HG03432 (cell line): ENCODE data around the gene CCDC12.
"Not testable (repeated sequence)": the region's sequence is repeated elsewhere in the genome, so short reads cannot be mapped to it uniquely, and the experiment has no call there.

Source experiments
- ATAC-seq: cut with Tn5 transposase; IDR thresholded peaks from one replicate; pipeline ENCODE4 v1.9.1; 2021; ENCODE audit warnings: mild to moderate bottlenecking, moderate library complexity; ENCODE audit not compliant: unreplicated experiment

The CCDC12 gene

GRCh38 chr3:46926039-46926438 lies 50.5 kb downstream of the CCDC12 start:
- no peak for ATAC-seq

GRCh38 chr3:46925585-46925934 lies 51.0 kb downstream of the CCDC12 start:
- ATAC-seq: no peak

DNA sequence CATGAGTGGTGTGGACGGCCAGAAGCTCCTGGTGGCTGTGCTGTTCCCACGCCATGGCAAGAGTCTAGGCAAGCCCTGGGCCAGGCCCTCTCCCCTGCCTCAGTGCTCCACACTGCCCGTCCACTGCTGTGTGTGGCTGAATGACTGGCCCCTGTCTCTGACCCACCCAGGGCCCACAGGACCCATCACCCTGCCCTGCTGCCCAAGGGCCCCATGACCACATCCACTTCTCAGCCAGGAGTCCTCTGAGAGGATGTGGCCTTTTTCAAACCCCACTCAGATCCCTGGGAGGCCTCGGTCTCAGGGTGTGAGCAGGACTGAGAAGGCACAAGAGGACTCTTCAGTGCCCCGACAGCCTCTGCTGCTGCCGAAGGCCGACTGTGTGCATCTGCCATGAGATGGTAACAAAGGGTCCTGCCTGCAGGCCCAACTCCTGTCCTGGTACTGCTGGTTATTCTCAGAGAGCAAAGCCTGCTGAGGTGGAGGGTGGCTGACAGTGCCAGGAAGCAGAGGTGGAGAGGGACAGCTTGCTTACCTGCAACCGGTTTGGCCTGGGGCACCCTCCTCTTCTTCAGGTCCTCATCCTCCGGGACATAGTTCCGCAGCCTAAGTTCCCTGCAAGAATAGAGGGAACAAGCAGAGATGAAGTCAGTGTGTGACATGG lies 51.5 kb downstream of the CCDC12 start:
- ATAC-seq: no peak

- no peak for ATAC-seq
Observed at GRCh38 chr3:46923559-46924350, 52.8 kb downstream of the CCDC12 start.

- ATAC-seq: no peak
Observed at GRCh38 chr3:46922871-46923558, 53.5 kb downstream of the CCDC12 start.

DNA sequence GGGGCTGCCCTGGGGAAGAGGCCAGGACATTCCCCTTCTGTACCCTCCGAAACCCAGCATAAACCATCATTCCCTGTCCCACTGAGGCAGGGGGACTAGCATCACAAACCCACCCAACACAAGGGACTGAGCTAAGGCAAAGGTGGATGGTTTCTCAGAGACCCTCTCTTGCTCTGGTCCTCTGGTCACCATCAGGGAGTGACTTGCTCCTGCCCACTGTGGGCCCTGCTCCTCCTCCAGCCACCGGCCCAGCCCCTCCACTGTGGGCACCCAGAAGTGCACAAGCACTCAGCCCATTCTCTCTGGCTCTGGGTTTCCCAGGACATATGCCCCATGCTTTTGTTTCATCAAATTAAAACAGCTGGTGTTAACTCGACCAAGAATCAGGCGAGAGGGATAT lies 54.1 kb downstream of the CCDC12 start:
- no peak for ATAC-seq

GRCh38 chr3:46921871-46922271 lies 54.7 kb downstream of the CCDC12 start:
- ATAC-seq: no peak

- ATAC-seq: no peak
Observed at GRCh38 chr3:46921041-46921440, 55.5 kb downstream of the CCDC12 start.

GRCh38 chr3:46918634-46919033 lies 57.9 kb downstream of the CCDC12 start:
- no peak for ATAC-seq

GRCh38 chr3:46918202-46918601 lies 58.3 kb downstream of the CCDC12 start:
- ATAC-seq: no peak

DNA sequence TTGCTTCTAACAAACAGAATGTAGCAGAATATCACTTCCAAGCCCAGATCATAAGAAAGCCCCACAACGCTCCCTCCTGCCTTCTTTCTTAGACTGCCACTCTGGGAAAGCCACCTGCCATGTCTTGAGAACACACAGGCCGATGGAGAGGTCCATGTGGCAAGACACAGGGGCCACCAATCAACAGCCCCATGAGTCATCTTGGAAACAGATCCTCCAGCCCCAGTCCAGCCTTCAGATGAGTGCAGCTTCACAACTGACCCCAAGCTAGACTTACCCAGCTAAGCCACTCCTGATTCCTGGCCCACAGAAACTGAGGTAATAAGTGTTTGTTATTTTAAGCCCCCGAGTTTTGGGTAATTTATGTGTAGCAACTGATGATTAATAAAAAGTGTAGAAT lies 59.3 kb downstream of the CCDC12 start:
- ATAC-seq: no peak

- no peak for ATAC-seq
Observed at GRCh38 chr3:46916799-46917198, 59.7 kb downstream of the CCDC12 start.

- ATAC-seq: no peak
Observed at GRCh38 chr3:46916278-46916677, 60.3 kb downstream of the CCDC12 start.

- no peak for ATAC-seq
Observed at GRCh38 chr3:46915297-46915822, 61.2 kb downstream of the CCDC12 start.

- ATAC-seq: no peak
Observed at GRCh38 chr3:46914849-46915248, 61.7 kb downstream of the CCDC12 start.

GRCh38 chr3:46913644-46914043 lies 62.9 kb downstream of the CCDC12 start:
- no peak for ATAC-seq

GRCh38 chr3:46912986-46913385 lies 63.6 kb downstream of the CCDC12 start:
- no peak for ATAC-seq

DNA sequence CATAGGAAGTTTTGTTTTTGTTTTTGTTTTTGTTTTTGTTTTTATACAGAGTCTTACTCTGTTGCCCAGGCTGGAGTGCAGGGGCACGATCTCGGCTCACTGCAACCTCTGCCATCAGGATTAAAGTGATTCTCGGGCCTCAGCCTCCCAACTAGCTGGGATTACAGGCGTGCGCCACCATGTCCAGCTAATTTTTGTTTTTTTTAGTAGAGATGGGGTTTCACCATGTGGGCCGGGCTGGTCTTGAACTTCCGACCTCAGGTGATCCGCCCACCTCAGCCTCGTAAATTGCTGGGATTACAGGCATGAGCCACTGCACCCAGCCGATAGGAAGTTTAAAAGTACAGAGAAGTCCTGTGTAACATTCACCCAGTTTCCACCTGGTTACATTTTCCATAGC lies 65.6 kb downstream of the CCDC12 start:
- not testable (repeated sequence) for ATAC-seq

DNA sequence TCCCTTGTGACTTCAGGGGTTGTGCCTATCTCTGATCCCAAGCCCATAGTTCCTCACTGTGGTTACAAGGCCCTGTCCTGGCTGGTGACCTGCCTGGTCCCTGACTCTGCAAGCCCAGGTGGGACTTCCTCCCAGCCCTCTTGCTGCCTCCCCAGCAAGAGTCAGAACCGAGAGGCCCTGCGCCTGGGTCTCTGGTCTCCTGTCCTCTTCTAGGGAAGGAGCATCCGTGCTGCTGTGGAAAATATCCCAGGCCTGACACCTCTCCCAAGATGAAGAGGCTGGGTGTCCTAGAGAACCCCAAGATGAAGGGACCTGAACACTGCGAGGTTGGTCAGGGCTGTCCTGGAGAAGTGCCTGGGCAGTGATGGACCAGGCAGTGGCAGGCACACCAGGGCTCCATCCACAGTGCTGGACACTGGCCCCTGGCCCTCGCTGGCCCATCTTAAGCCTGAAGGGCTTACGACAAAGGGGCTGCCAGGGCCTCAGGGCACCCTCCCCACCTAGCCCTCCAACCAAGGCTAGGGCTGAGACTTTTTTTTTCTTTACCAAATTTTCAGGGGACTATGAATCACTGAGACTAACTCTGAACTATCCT lies 66.3 kb downstream of the CCDC12 start:
- ATAC-seq: no peak

DNA sequence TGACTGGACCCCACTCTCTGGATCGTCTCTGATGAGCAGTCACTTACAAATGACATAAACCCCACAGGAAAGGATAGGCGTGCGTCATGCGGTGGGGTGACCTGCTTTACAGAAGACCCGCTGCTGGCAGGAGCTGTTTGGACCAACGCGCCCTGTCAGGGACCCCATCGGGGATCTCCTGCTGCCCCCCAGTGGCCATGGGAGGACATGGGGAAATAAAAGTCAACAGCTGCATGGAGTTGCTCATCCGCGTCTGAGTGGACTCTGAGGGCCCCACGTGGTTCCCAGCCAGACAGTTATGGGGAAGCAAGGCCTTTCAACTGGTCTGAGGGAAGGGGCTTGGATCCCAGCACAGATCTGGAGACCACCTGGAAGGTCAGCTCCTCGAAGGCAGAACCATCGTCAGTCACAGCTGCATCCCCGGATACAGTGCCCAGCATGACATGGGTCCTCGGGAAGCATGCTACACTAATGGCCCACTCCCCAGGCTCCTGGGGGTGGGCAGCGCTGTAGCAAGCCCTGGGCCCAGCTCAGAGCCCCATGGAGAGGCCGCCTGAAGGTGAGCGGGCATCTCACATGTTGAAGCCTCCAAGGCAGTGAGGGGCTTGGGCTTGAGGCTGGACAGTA lies 66.9 kb downstream of the CCDC12 start:
- peak; percentile 48 for ATAC-seq

DNA sequence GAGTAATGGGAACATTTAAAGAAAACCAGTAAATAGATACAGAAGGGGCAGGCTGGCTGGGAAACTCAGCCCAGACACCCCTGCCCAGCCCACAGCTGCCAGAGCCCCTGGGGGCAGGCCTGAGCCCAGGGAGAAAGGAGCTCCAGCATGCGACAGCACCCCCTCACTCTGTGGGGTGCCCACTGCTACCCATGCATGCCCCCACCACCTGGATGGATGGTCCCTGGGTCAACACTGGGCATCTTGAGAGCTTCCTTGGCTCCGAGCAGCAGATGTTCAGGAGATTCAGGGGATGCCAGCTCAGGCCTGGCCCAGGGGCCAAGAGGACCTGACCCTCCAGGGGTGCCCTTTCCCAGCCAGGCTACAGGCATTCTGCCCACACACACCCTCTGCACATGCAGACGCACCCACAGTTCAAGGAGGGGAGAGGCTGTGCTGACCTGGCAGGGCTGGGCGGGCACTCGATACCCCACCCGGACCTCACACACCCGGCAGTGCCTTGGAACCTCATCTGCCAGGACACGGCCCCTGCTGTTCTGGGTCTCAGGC lies 67.5 kb downstream of the CCDC12 start:
- ATAC-seq: no peak
